HepG2 (cell line): ENCODE results near the gene DDX31. TPM values are rescaled to one million over a fixed set of nuclear protein-coding genes. Genes with fewer than 3 reads are reported as not detected.

Experiments used
- ATAC-seq: fragments of 200-7000 bp; cut with Tn5 transposase; 3 replicates; pipeline ENCODE4 v1.9.1; 2020; ENCODE audit warnings: mild to moderate bottlenecking, moderate library complexity
- BruUV-seq: library from RNA; stranded (reverse); fragments of 400-500 nt; replicated peaks from 2 replicates; lab custom pipeline; 2021; lab: Mats Ljungman, UMichigan
- CTCF ChIA-PET: fragments of 300-600 bp; formaldehyde crosslinking; extraction: SDS; loops from one replicate; lab custom pipeline; 2021; ENCODE audit warnings: low total read pairs, inconsistent platforms, low intra/inter-chr PET ratio; lab: Yijun Ruan, JAX
- POLR2A ChIA-PET: fragments of 350-600 bp; sonication (Branson Sonifier 250); formaldehyde crosslinking; loops from one replicate; lab custom pipeline; 2020; ENCODE audit warnings: antibody characterized with exemption, inconsistent platforms; lab: Yijun Ruan, JAX
- DNase-seq: peaks from one replicate; pipeline ENCODE4 v3.0.0-alpha.2; 2015; ENCODE audit warnings: low spot score
- FAIRE-seq: peaks from 3 replicates; lab custom pipeline; 2011; peaks lifted over from hg19 to GRCh38; lab: Jason Lieb, UNC
- H2AFZ ChIP-seq: one replicate; pipeline ENCODE4 v1.6.1; 2011; ENCODE audit warnings: low read length, inconsistent platforms
- H3K27ac ChIP-seq: fragments of 300-600 bp; 3 replicates; pipeline ENCODE4 v1.8.0; 2011; ENCODE audit warnings: mixed run types, mild to moderate bottlenecking, mixed read lengths, low read length, inconsistent platforms; ENCODE audit not compliant: insufficient read depth; ENCODE audit errors: extremely low read length
- H3K27me3 ChIP-seq, 2 experiments: fragments of 200-600 bp in 1 of 2; 2 replicates in 1 of 2; 3 replicates in 1 of 2; pipeline versions ENCODE4 v1.6.0 to v1.8.0; 2011; ENCODE audit warnings: low read length in 2 of 2, mild to moderate bottlenecking in 2 of 2, moderate library complexity in 2 of 2, inconsistent platforms in 1 of 2; ENCODE audit not compliant: insufficient read depth in 2 of 2, control insufficient read depth in 1 of 2
- H3K36me3 ChIP-seq, 2 experiments: fragments of 200-600 bp in 1 of 2; replicated peaks in 1 of 2; 2 replicates in 1 of 2; 3 replicates in 1 of 2; pipeline versions ENCODE4 v1.5.1 to v1.8.0; 2011; ENCODE audit warnings: low read length in 2 of 2, inconsistent platforms in 1 of 2; ENCODE audit not compliant: insufficient read depth in 2 of 2, control insufficient read depth in 1 of 2
- H3K4me1 ChIP-seq: 2 replicates; pipeline ENCODE4 v1.5.1; 2012; ENCODE audit warnings: low read length, inconsistent platforms; ENCODE audit not compliant: insufficient read depth
- H3K4me2 ChIP-seq: 2 replicates; pipeline ENCODE4 v1.6.0; 2011; ENCODE audit warnings: low read depth, low read length, inconsistent platforms
- H3K4me3 ChIP-seq, 3 experiments: fragments of 200-600 bp in 1 of 3; sonication (generic), shearing (Covaris generic) in 1 of 3; replicated peaks in 1 of 3; 2 replicates each; pipeline ENCODE4 v1.5.1; 2011 to 2016; ENCODE audit warnings: low read length in 3 of 3, inconsistent platforms in 2 of 3, low read depth in 2 of 3, mild to moderate bottlenecking in 2 of 3, control low read depth in 1 of 3, mixed read lengths in 1 of 3; ENCODE audit not compliant: insufficient read depth in 1 of 3
- H3K79me2 ChIP-seq: one replicate; pipeline ENCODE4 v1.6.1; 2011; ENCODE audit warnings: low read length, inconsistent platforms; ENCODE audit not compliant: insufficient read depth
- H3K9ac ChIP-seq: 2 replicates; pipeline ENCODE4 v1.6.0; 2011; ENCODE audit warnings: mild to moderate bottlenecking, low read depth, low read length, inconsistent platforms; ENCODE audit not compliant: insufficient read depth
- H3K9me3 ChIP-seq: 2 replicates; pipeline ENCODE4 v1.5.1; 2012; ENCODE audit warnings: mild to moderate bottlenecking, low read length
- H4K20me1 ChIP-seq: 2 replicates; pipeline ENCODE4 v1.6.0; 2011; ENCODE audit warnings: inconsistent platforms, mild to moderate bottlenecking, low read length, moderate library complexity; ENCODE audit not compliant: insufficient read depth
- ATF4 ChIP-seq, 2 experiments: fragments of 450-650 bp in 1 of 2; sonication (generic) in 1 of 2; formaldehyde crosslinking; IDR thresholded peaks; 2 replicates each; pipeline versions ENCODE4 v1.5.0 to v1.8.0; 2020 to 2022; ENCODE audit warnings: mild to moderate bottlenecking in 1 of 2, missing genetic modification reagents in 1 of 2
- CREM ChIP-seq, 2 experiments: sonication (generic) in 1 of 2; formaldehyde crosslinking in 1 of 2; IDR thresholded peaks; 2 replicates each; pipeline versions ENCODE4 v1.4.0 to v1.6.1; 2016 to 2020; ENCODE audit warnings: antibody characterized with exemption in 1 of 2, mild to moderate bottlenecking in 1 of 2, missing genetic modification reagents in 1 of 2
- CTCF ChIP-seq: sonication (generic); formaldehyde crosslinking; IDR thresholded peaks from 2 replicates; pipeline ENCODE4 v1.5.0; 2020; ENCODE audit warnings: mild to moderate bottlenecking, missing genetic modification reagents, moderate library complexity
- DMTF1 ChIP-seq: sonication (generic); formaldehyde crosslinking; IDR thresholded peaks from 2 replicates; pipeline ENCODE4 v1.4.0; 2020; ENCODE audit warnings: mild to moderate bottlenecking, missing genetic modification reagents
- DPF2 ChIP-seq: sonication (generic); formaldehyde crosslinking; IDR thresholded peaks from 2 replicates; pipeline ENCODE4 v1.4.0; 2020; ENCODE audit warnings: mild to moderate bottlenecking, low read depth, missing genetic modification reagents, borderline replicate concordance
- GMEB1 ChIP-seq: sonication (generic); formaldehyde crosslinking; IDR thresholded peaks from 2 replicates; pipeline ENCODE4 v1.5.1; 2020; ENCODE audit warnings: missing genetic modification reagents, mild to moderate bottlenecking, borderline replicate concordance
- MTF1 ChIP-seq: sonication (generic); formaldehyde crosslinking; IDR thresholded peaks from 2 replicates; pipeline ENCODE4 v1.5.0; 2020; ENCODE audit warnings: missing genetic modification reagents
- PHB2 ChIP-seq: fragments of 450-650 bp; IDR thresholded peaks from 2 replicates; pipeline ENCODE4 v1.6.1; 2018; ENCODE audit not compliant: partially characterized antibody
- STAG1 ChIP-seq: sonication (generic); formaldehyde crosslinking; IDR thresholded peaks from 2 replicates; pipeline ENCODE4 v1.4.0; 2020; ENCODE audit warnings: missing genetic modification reagents
- ZFY ChIP-seq: sonication (generic); formaldehyde crosslinking; IDR thresholded peaks from 2 replicates; pipeline ENCODE4 v1.4.0; 2020; ENCODE audit warnings: missing genetic modification reagents
- ZNF430 ChIP-seq: sonication (generic); formaldehyde crosslinking; IDR thresholded peaks from 2 replicates; pipeline ENCODE4 v1.9.0; 2021; ENCODE audit warnings: mild to moderate bottlenecking, missing genetic modification reagents
- ZNF788 ChIP-seq: sonication (generic); formaldehyde crosslinking; IDR thresholded peaks from 2 replicates; pipeline ENCODE4 v1.5.0; 2020; ENCODE audit warnings: mild to moderate bottlenecking, missing genetic modification reagents, borderline replicate concordance
- WGBS: methylation state at CpG from one replicate; pipeline ENCODE4 v1.1.6; 2017; ENCODE audit warnings: low lambda C conversion rate; 5-methylcytosine and 5-hydroxymethylcytosine counted together
- in situ Hi-C: cut with HindIII; loops from 2 replicates; pipeline ENCODE4 v1.10.0; 2017; ENCODE audit warnings: low pct_unique_long_range_greater_than_20kb; ENCODE audit not compliant: extremely low pct_ligation_motif_present
- intact Hi-C: fragments of 100-400 bp; cut with micrococcal nuclease; formaldehyde crosslinking; loops from one replicate; pipeline ENCODE4 v1.10.0; 2022; ENCODE audit not compliant: unreplicated experiment
- polyA plus RNA-seq, 8 experiments: library from polyadenylated mRNA; depleted of rRNA in 3 of 8; stranded (reverse) in 7 of 8; unstranded in 1 of 8; fragments of >200 nt; fragmentation: Illumina TruSeq in 4 of 8; extraction: Trizol in 4 of 8; gene quantifications; 2 replicates each; pipeline versions ENCODE4 v1.2.1 to v1.2.3, GENCODE V29; 2011 to 2016; ENCODE audit warnings: low read depth in 4 of 8, missing spikeins in 1 of 8, mixed read lengths in 1 of 8; ENCODE audit not compliant: insufficient read depth in 1 of 8
- total RNA-seq, 5 experiments: library from RNA; depleted of rRNA; stranded (reverse); fragments of >200 nt; fragmentation: Illumina TruSeq; extraction: Trizol; gene quantifications; 2 replicates each; pipeline ENCODE4 v1.2.3, GENCODE V29; 2016; ENCODE audit warnings: low read depth in 1 of 5

DDX31 gene
- total and polyA plus RNA-seq, 2 of the 13 experiments (the other 11 are each of a cell fraction or from before 2014, with no cell fraction given): 11.4 to 16.3 TPM

GRCh38 chr9:132651259-132651658 lies 18.5 kb downstream of the DDX31 start:
- no peak overlapping the region for H3K4me2 ChIP-seq
- H4K20me1 ChIP-seq: no peaks in the 10 kb centered on the region

More at GRCh38 chr9:132651259-132651658, 18.5 kb downstream of the DDX31 start:
- no peaks in the 10 kb centered on the region for H3K27me3 ChIP-seq
- TF ChIP-seq CREM (IDR thresholded peaks at IDR 0.05) (no peak), CREM (CRISPR knock-in tag; IDR thresholded peaks at IDR 0.05) (no peak), ZNF430 (CRISPR knock-in tag) (no peak), MTF1 (CRISPR knock-in tag) (no peak), CTCF (peak; percentile 48), ZNF788 (CRISPR knock-in tag) (no peak), STAG1 (peak; percentile 27; the same call in 1 of the 2 replicates), ATF4 (CRISPR knock-in tag; IDR thresholded peaks at IDR 0.05) (no peak), PHB2 (no peak), DPF2 (no peak), DMTF1 (CRISPR knock-in tag) (no peak), ZFY (CRISPR knock-in tag) (no peak), GMEB1 (CRISPR knock-in tag) (no peak)
- TF ChIP-seq, all 625 proteins: peak for 2
- Histone ChIP-seq H3K27ac (no peak overlapping the region), H3K9ac (no peak overlapping the region), H3K36me3 (peaks cover 13 to 55% of the 10 kb centered on the region in 2 experiments), H2AFZ (no peak overlapping the region), H3K9me3 (no peaks in the 10 kb centered on the region), H3K79me2 (no peaks in the 10 kb centered on the region), H3K4me3 (no peak overlapping the region), H3K4me1 (no peaks in the 10 kb centered on the region)
- in situ Hi-C loops (no loop called here), intact Hi-C loops (no loop called here)
- WGBS: 80% methylated on average over 6 of the region's 6 CpGs
- FAIRE-seq: no peak
- BruUV-seq: no TSS peak
- peak; percentile 37; the same call in 2 of the 3 replicates for ATAC-seq
- DNase-seq: no peak
- CTCF ChIA-PET: interaction anchor here (1.7 kb wide), 1 partner anchor 240 kb away, joined by 9 read pairs; no protein-coding TSS in a partner anchor
- POLR2A ChIA-PET: no interaction called here
